GM19193 (cell line): Measurements from ENCODE around the gene PPL.

Experiments
- POLR2A ChIP-seq: IDR thresholded peaks from 4 replicates; pipeline ENCODE4 v1.6.1; 2011; ENCODE audit not compliant: insufficient read depth, insufficient read length; ENCODE audit errors: extremely low read depth

The PPL gene

DNA sequence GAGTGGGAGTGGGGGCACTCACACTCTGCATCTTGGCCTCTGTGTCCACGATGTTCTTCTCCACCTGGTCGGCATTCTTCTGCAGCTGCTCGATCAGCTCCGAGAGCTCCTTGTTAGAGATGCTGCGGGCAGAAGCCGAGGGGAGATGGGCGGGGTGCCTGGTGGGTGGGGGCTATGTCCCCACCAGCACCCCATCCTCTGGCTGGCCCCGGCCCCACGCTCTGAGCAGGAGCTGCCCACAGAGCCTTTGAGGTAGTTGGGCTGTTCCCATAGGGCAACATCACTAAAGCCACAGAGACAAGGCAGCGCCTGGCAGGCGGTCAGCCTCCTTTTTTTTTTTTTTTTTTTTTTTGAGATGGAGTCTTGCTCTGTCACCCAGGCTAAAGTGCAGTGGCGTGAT, 26.1 kb downstream of the PPL start:
- TF ChIP-seq POLR2A: no peak

DNA sequence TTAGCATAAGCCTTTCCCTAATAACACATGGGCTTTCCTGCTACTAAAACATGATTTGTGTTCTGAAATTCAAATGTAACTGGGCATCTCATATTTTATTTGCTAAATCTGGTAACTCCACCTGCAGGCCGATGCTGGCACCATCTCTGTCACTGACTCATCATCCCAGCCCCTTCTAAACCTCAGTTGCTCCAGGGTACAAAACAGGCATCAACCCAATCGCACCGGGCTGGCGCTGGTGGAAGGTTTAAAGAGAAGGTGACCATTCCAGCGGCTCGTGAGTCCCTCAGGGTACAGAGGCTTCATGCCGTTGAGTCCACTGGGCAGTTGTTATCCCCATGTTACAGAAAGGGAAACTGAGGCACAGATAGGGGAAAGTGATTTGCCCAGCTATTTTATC, 27.1 kb downstream of the PPL start:
- TF ChIP-seq POLR2A: no peak

DNA sequence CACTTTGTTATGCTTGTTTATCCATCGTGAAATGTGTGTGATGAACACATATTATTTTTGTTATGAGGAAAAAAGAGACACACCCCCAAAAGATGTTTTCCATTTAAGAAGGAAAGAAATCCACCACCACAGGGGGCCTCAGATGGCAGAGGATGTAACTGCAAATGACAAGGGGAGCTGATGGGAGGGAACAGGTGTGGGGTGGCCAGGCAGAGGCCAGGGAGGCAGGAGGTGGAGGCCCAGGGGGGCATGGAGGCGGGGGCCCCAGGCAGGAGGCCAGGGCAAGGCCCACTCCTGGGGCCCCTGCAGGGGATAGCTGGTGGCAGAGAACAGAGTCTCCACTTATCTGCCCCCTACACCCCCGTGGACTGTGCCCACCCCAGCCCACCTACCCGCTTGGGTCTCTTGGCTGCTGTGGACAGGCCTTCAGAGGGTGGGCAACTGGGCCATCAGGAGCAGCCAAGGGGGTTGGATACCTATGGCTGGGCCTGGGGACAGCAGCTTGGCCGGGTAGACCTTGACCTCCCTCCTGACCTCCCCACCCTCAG, 28.0 kb downstream of the PPL start:
- no peak for TF ChIP-seq POLR2A

DNA sequence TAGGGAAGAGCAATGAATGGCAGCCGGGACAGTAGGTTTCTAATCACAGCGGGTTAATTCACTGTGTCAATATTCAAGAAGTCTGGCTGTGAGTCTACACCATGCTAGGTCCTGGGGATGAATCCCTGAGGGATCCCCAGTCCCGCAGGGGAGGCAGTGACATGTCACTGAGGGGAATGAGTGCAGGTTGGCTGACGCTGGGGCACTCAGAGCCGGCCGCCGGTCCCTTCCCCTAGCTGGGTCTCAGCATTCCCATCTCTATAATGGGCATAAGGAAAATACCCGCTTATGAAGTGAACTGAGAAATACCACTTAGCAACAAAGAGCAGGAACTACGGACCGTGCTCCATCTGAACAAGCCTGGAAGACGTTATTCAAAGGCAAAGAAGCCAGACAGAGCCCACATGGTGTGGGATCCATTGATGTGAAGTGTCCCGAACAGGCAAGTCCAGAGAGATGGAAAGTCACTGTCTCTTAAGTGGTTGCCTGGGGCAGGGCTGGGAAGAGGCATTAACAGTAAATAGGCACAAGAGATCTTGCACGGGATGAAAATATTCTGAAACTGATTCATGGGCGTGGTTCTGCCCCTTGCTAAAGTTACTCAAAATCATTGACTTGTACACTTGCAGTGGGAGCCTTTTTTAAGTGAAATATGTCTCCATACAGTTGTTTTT, 31.9 kb downstream of the PPL start:
- no peak for TF ChIP-seq POLR2A

DNA sequence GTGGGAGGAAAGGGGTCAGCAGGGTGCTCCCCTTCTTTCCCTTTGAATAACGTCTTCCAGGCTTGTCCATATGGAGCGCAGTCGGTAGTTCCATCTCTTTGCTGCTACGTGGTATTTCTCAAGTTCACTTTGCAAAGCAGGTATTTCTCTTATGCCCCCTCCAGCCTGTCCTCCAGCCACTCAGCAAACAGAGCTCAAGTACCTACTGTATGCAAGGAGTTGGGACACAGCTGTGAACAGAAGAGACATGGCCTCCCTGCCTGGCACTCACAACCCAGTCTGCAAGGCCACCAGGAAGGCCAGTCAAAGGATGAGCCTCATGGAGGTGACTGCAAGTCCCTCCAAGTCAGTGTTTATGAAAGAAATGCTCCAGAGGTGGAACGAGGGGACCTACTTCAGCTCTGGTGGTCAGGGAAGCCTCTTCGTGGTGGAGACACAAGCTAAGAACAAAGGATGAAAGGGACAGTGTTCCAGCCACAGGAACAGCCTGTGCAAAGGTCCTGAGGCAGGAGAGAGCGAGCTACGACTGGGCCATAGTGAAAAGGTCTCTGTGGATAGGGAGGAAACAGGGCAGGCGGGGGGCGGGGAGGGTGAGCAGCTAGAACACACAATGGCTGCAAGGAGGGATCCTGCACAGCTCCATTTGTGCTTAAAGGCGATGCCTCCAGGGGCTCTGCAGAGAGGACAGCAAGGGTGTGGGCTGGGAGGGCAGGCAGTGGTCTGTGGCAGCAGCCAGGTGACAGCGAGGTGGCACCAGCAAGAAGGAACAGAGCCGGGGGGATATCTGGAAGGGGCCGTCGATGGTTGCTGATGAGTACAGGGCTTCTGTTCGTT, 32.6 kb downstream of the PPL start:
- no peak for TF ChIP-seq POLR2A

DNA sequence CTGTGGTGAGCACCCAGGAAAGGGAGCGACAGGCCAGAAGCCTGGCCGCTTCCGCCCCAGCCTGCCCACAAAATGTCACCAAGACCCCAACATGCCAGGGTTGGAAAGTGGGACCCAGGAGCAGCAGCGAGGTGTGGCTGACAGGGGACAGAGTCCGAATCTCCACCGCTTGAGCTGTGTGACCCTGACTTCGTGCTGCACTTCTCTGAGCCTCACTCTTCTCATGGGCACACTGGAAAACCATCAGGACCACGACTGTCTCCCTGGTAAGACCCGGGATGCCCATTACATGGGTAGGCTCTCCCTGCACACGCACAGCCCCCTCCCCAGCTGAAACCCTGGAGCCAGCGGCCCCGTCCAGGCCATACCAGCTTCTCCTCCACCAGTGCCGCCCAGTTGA, 34.9 kb downstream of the PPL start:
- TF ChIP-seq POLR2A: no peak

DNA sequence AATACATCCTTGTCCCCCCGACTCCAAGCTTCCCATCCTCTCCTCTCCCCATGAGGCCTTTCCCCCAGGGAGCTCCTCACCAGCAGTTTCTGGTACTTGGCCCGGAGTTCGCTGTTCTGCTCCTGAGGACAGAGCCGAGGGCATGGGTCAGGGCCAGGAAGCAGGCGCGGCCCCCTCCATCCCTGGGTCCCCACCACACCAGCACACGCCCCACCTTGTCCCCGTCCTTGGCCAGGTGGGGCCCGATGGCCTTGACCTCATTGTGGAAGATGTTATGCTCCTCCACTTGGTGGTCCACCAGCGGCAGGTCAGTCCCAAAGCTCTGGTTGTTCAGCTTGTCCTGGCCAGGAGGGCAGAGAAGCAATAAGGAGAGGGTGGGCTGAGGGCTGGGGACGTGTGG, 36.2 kb downstream of the PPL start:
- TF ChIP-seq POLR2A: no peak

DNA sequence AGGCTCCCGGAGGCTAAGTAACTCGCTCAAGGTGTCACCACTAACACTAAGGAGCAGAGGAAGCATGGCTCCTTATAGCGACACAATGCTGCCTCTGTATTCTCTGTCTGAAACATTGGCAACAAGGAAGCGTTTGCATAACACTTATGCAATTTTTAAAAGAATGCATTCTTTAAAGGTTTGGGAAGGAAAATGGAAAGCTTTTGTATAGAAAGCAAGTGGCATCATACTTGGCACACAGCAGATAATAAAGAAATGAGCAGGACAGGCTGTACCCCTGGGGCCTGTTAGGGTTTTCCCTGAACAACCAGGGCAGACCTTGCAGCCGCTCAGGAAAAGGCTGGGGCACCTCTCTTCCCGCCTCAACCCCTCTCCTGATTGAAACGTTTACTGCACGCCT, 36.9 kb downstream of the PPL start:
- TF ChIP-seq POLR2A: no peak

DNA sequence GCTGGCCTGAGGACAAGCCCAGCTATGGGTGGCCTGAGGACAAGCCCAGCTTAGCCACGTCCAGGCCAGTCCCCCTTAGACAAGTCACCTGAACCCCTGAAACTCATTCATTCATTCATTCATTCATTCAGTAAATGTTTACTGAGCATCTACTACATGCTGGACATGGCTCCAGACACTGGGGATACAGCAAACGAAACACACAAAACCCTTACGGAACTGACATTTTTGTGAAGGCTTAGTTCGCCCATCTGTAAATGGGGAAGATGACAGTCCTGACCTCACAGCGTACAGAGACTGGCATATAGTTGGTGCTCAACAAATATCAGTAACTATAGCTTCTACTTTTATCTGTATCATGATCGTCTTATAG, 37.5 kb downstream of the PPL start:
- no peak for TF ChIP-seq POLR2A

DNA sequence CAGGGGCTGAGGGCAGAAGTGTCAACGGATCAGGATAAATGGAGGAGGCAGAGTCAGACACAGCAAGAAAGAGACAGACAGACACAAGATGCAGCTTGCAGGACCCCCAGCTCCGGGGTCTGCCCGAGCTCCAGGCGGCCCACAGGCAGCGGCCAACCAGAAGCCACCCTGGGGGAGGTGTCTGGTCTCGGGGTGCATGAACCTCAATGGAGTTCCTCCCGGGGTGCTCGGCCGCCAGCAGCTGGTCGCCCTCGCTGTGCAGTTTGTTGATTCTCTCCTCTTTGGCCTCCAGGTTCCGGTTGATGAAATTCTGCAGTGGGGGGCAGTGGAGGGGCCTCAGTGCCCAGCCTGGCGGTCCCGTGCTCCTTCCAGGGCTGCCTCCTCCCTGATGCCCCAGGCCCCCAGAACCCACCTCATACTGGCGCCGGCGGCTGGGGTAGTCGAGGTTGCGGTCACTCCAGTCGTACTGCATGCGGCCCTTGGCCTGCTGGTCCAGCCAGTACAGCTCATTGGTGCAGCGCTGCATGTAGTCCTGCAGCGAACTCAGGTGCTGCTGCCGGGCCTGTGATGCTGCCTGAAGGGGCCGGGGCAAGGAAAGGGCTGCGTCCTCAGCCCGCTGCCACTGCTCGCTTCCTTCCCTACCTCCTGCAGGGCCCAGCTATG, 38.0 kb downstream of the PPL start:
- TF ChIP-seq POLR2A: no peak

DNA sequence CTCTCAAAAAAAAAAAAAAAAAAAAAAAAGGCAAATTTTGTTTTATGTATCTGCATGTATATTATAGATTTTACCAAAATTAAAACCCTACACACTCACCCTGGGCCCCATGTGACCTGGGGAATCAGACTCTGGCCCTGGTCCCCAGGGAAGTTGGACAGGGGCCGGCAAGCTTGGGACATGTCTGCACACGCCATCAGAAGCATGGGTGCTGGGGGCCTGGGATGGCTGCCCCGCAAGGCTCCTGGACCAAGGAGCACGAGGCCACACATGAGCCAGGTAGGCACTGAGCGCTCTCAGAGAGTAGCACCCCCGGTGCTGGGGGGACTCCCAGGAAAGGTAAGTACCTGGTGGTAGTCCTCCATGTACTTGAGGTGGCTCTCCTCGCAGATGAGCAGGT, 39.6 kb downstream of the PPL start:
- no peak for TF ChIP-seq POLR2A

DNA sequence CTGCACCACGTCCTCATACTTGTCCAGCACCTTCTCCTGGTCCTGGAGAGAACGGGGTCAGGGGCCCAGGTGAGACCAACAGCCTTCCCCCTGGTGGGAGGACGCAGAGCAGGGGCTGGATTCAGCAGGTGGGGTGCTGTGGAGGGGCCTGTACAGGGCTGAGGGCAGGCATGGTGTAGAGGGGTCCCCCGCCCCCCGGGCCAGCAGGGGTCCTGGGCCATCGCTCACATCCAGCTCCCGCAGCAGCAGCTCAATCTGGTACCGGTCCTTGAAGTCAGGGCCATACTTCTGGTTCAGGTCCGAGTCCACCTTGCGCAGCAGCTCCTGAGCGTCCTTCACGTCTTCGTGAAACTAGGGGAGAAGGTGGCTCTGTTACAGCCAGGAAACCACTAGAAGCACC, 41.6 kb downstream of the PPL start:
- TF ChIP-seq POLR2A: no peak

DNA sequence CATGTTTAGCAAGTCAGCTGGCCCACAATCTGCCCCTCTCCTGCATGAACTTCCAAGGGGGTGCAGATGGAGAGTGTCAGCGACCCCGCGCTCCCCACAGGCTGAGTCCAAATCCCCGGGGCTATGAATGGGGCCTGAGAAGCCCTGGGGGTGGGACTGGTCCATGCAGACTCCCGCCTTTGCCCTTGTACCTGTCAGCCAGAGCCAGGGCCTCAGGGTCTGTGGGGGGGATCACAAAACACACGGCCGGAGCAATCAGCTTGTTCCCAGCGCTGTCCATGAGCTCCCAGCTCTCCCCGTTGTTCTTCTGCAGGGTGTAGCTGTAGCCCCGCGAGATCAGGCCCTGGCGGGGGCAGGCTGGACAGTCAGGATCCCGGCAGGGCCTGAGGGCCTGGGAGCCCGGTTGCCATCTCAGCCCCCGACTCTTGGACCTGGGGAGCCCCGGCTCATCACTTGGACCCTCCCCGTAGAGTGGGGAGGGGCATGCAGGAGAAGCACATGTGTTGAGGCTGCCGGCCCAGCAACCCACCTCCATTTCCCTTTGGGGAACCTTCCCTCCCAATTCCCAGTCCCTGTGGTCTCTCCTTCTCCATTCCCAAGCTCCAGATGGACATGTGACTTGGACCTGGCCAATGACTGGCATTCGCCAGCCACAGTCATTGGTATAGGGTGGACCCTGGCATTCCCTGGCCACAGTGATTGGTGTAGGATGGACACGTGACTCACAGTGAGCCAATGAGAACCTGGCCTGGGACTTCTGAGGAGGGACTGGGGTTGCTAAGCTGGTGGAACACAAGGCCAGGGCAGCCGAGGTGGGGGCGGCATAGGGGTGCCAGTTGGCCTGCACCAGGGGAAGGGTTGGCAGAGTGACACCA, 42.4 kb downstream of the PPL start:
- TF ChIP-seq POLR2A: no peak

DNA sequence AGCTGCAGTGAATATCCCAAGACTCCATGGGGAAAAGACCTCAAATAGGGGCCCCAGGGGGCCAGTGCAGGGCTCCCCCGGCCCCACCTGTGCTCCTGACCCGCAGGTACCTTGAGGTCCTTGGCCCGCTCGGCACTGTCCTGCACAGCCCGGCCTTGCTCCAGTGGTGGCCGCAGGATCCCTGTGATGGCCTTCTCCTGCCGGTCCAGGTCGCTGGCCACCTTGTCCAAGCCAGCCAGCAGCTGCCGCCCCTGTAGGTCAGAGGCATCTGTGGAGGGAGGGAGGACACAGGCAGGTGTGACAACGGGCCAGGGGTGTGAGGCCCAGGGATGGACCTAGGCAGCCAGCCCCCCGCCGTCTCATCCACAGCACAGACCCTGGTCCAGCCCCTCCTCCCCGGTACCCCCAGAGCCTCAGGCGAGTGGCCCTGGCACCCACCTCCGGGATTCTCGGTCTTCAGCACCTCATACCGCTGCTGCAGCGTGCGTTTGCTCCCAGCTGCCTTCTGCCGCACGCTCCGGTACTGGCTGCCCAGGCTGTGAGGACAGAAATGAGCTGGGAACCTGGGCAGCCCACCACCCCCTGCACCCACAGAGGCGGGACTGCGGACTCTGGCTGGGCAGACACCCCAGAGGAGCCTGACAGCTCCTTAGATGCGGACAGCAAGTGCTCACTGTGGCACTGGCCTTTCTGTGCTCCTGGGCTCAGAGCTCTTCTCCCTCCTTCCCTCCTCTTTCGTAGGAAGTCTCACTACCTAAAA, 43.7 kb downstream of the PPL start:
- TF ChIP-seq POLR2A: no peak
